DMS53 treated with DMSO at 0.1 percent for 48 hours (cell line): Measurements from ENCODE around the gene PCBD2.
"Not testable (repeated sequence)": the region's sequence is repeated elsewhere in the genome, so short reads cannot be mapped to it uniquely, and the experiment has no call there.

ENCODE experiments used
- DNase-seq: peaks from one replicate; lab custom pipeline; 2025; ENCODE audit not compliant: unreplicated experiment; lab: John Stamatoyannopoulos, UW

The PCBD2 gene

DNA sequence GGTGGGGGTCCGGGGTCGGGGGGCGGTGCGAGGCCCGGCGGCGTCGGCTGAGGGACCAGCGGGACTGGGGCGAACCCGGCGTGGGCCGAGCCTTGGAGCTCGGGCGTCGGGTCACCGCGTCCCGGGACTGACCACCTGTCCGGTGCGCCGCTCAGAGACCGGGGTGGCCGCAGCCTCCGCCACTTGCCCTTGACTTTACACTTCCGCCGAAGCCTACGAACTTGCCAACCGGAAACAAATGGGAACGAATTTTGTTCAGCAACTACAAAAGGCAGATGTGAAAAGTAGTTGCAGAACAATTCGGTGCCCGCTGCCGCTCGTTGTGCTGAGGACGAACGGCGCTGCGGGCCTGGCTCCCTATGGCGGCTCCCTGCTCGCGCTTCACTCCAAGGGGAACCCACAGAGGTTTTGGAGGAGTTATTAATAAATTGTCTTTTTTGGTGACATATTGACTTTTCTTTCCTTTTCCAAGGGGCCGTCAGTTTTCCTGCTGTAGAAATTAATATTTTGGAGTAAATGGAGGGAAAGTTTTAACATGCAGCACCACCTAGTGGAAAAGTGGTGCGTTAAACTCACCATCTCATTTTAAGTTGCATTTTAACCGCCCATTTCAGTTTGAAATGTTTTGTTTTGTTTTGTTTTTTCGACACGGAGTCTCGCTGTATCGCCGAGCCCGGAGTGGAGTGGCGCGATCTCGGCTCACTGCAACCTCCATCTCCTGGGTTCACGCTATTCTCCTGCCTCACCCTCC, 490 bp downstream of the PCBD2 start:
- DNase-seq, result peak; percentile 74

- no peak for DNase-seq
Observed at GRCh38 chr5:134906811-134907210, 1.9 kb downstream of the PCBD2 start.

- DNase-seq, result not testable (repeated sequence)
Observed at GRCh38 chr5:134910752-134911151, 5.8 kb downstream of the PCBD2 start.

DNA sequence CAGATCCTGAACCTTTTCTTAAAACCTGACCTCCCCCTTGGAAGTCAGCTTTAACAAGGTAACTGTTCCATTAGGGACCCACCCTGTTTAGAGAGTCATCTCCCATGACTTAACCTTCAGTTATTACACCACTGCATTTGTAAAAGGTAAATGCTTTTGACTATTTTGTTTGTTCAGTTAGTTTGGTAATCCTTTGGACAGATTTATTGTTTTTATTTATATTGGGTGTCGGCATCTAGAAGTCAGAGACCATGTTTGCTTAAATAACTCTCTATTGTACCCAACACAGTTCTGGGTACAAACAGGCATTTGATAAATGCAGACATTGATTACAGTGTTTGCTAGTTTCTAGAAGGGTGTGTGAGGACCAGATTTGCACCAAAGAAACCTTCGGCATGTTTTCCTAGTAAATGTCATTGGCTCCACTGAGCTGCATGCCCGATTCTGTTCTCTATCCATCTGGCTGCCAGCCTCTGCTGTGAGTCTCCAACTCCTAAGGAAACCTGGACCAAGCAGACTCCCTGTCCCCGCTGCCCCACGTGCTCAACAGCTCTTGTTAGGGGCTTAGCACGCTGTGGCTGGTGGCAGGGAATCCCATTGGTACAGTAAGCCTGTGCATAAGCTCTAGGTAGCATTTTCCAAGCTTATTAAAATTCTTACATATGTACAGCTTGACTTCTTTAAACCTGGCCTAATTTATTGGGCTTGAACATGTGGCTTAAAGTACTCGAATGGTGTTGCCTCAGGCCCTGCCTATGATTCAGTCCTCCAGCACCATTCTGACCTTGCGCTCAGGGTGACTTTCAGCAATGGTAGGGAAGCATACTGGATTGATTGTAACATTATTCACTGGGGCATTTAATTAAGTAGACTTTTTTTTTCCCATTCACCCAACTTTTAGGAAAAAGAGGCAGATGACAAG, 6.6 kb downstream of the PCBD2 start:
- DNase-seq, result no peak

DNA sequence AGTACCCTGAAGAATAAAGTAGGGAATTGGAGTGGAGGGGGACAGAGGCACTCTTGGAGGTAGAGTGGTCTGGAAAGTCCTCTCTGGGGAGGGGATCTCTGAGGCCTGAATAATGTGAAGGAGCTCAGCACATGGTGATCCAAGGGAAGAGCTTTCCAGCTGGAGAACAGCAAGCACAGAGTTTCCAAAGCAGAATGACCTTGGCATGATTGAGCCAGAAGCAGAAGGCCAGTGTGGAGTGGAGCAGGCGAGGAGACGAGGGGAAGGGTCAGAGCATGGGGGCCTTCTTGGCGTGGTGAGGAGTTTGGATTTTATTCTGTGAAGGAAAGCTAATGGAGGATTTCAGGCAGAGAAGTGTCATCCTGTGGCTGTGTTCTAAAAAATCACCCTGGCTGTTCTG, 8.3 kb downstream of the PCBD2 start:
- DNase-seq, result no peak

DNA sequence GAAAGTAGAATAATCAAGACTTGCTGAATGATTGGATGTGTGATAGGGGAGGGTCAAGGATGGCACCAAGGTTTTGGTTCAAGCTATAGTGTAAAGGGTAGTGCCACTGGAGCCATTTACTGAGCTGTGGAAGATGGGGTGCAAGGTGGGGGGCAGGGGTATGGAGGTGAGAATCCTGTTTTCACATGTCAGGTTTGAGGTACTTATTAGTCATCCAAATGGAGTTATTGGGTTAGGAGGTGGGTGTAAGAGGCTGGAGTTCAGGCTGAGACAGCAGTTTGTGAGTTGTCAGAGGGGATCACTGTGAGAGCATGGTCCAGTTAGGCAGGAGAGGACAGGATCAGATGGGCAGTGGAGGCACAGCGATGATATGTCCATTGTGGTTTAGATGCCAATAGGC, 8.9 kb downstream of the PCBD2 start:
- DNase-seq, result no peak

DNA sequence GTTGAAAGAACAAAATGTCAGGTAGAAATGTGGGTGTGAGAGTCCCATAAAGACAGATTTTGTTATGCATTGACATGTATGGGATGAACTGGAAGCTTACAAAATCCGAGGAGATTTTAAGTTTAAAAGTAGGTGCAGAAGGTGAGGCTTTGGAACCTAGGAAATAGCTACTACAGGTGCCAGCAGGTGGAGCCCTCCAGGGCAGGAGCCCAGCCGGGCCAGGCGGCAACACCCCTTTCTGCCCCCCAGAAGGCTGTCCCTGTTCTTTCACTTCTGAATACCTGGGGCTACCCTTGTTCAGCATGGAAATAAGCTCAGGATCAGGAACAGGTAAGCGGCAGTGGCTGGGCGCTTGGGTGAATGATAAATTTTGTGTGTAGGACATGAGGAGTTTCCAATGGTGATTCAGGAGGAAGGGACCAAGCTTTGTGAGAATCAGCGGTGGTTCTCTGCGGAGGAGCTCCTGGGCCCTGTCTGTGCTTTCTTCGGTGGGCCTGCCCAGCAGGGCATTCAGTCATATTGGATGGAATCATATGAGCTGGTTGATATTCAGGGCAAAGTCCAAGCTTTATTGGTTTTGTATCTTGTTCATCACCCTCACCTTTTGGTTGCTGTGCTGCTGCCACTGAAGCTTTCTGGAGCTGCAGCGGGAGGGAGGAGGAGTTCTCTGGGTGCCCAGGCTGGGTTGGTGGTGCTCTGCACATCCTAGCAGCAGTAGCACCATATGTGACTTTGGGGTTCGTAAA, 12.3 kb downstream of the PCBD2 start:
- DNase-seq, result no peak

DNA sequence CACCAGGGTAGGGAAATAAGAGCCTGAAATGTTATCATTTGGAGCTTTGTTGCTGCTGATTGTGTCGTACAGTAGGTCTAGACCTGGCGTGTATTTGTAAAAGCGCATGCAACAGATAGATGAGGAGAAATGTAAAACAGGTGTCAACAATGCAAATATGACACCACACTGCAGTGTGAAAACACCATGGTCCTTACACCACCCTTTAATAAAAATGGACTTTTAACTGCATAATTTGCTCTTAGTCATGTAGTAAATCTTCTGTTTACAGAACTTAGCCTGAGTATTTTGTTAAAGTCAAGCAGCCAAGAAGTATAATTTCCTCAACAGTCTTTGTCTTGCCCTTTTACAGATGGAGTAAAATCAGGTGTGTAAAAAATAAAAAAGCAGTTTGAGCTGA, 13.9 kb downstream of the PCBD2 start:
- DNase-seq, result no peak

- no peak for DNase-seq
Observed at GRCh38 chr5:134920848-134921575, 16.1 kb downstream of the PCBD2 start.

- no peak for DNase-seq
Observed at GRCh38 chr5:134932508-134932907, 27.6 kb downstream of the PCBD2 start.

GRCh38 chr5:134934202-134934601, 29.3 kb downstream of the PCBD2 start:
- no peak for DNase-seq

- DNase-seq, result no peak
Observed at GRCh38 chr5:134935711-134936602, 31.0 kb downstream of the PCBD2 start.

GRCh38 chr5:134937526-134937925, 32.6 kb downstream of the PCBD2 start:
- no peak for DNase-seq

DNA sequence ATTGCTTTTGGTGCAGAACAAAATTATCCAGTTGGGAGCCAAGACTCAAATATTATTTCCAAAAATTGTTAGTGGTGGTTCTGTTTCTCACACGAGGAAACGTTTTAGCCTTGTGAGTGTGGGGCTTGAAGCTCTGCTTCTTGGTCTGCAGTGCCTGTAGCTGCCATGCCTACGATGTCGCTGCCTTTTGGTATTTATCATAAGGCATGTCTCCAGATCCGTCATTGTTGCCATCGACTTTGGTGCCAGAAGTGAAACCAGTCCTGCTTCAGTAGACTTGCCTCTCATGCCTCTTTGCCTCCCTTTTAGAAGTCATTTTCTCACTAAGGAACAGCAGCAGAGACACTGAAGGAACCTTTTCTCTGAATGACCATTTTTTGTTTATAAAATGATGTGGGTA, 33.1 kb downstream of the PCBD2 start:
- no peak for DNase-seq

- no peak for DNase-seq
Observed at GRCh38 chr5:134939500-134939899, 34.6 kb downstream of the PCBD2 start.

- DNase-seq, result no peak
Observed at GRCh38 chr5:134943547-134943946, 38.6 kb downstream of the PCBD2 start.

DNA sequence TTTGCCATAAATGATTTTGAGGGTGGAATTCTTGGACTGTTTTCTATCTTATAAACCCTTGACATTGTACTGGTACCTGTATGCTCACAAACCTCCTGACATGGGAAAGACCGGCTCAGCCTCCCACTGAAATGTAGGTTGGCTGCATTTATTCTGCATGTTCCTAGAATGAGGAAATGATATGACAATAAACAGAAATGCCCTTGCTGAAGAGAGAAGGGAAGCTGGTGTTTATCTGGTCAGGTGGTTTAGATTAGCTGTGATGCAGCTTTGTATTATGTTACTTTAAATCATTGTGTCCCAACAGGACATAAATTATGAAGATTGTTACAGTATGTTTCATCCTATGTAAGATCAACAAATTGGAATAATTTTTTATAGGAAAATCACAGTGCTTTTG, 39.7 kb downstream of the PCBD2 start:
- no peak for DNase-seq

- DNase-seq, result no peak
Observed at GRCh38 chr5:134945041-134945440, 40.1 kb downstream of the PCBD2 start.

- no peak for DNase-seq
Observed at GRCh38 chr5:134948911-134949310, 44.0 kb downstream of the PCBD2 start.

GRCh38 chr5:134949316-134949715, 44.4 kb downstream of the PCBD2 start:
- no peak for DNase-seq
